DMS79 treated with DMSO at 0.1 percent for 48 hours (cell line): ENCODE measurements around the gene ATP10A.
"Not testable (repeated sequence)": the region's sequence is repeated elsewhere in the genome, so short reads cannot be mapped to it uniquely, and the experiment has no call there.

ENCODE experiments used
- DNase-seq: peaks from one replicate; lab custom pipeline; 2025; lab: John Stamatoyannopoulos, UW

ATP10A gene

DNA sequence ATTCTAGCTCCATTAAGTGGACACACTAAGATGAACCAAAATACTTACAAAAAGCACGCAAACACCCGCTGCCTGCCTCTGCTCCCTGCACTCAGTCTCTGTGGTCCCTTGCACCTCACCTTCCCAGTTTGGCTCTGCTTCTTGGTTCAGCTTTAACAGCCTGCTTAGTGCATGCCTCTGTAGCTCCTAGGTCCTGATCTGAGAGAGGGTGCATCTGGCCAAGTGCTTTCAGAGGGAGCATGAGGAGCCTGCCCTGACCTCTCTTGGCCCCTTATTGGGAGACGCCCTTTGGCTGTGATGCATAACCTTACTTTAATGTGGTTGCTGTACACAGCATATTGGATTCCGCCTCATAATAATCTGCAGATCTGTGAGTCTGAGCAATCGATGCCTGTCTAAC is 21.2 kb upstream of the ATP10A start:
- no peak for DNase-seq

DNA sequence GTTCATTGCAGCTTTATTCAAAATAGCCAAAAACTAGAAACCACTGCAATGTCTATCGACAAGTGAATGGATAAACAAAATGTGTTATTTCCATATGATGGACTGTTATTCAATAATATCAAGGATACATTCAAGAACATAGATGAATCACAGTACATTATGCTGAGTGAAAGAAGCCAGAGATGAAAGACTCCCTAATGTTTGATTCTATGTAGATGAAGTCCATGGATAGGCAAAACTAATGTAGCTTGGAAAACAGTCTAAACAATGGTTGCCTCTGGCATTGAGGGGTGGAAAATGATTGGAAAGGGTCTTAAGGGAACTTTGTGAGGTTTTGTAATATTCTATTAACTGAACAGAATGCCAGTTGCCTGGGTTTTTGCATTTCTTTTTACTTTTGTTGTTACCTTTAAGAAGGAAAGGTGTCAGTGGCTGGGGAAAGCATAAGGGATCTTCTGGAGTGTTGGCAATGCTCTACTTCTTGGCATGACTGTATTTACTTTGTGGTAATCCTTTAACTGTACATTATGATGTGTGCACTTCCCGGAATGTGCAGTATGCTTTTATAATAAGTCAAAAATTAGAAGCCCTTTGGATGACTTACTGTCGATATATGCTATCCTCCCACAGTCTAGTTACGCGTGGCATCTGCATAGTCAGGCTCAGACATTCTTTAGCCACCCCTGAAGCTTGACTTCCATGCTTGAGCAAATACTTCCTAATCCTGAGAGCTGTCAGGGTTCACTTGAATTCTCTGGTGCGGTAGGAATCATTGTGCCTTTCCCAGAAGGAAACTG is 20.5 kb upstream of the ATP10A start:
- no peak for DNase-seq

DNA sequence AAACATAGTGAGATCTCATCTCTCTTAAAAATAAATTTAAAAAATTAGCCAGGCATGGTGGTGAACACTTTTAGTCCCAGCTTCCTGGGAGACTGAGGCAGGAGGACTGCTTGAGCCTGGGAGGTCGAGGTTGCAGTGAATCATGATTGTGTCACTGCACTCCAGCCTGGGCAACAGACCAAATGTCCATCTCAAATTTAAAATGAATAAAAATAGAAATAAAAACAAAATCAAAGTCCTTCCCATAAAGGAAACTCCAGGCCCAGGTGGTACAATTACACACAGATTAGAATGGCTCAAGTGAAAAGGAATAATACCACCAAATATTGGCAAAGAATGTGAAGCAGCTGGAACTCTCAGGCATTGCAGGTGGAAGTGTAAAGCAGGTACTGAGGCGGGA is 19.3 kb upstream of the ATP10A start:
- DNase-seq = no peak

DNA sequence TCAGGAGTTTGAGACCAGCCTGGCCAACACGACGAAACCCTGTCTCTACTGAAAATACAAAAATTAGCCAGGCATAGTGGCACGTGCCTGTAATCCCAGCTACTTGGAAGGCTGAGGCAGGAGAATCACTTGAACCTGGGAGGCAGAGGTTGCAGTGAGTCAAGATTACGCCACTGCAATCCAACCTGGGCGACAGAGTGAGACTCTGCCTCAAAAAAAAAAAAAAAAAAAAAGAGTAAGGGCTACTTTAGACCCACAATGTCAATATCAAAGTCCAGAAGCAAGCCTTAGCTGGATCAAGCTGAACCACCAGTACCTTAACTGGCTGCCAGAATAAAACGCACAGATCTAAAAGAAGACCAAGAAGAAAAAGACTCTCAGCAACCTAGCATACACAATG is 17.8 kb upstream of the ATP10A start:
- not testable (repeated sequence) for DNase-seq

DNA sequence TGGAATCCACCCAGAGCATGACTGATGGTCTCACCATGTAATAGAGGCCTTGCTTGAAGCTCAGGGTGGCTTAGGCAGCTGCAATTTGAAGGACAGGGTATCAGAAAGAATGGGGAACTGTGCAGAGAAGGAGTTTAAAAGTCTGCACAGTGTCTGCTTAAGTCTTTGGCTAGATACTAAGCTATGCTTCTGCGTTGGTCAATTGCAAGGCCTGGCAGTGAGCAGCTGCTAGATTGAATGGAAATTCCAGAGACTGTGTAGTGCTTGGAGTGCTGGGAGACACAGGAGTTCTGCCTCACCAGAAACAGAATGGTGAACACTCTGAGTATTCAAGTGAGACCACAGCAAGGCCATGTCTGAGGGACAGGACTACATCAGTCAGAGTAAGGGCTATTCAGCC is 17.3 kb upstream of the ATP10A start:
- no peak for DNase-seq

DNA sequence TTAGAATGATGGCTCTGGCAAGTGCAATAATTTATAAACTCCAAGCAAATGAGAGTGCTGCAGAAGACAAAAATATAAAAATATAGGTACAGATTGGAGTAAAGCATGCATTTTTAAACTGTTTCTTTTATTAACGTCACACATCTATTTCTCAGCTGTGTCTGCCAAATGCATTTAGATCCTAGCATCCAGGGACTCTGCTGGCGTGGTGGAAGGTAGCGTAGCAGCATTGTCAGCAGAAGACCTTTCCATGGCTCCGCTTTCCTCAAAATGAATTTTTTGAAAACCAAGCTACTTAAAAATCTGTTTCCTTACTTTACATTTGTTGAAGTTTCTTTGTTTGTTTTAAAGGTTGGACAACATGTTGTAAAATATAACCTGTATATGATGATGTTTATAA is 16.3 kb upstream of the ATP10A start:
- DNase-seq = no peak

DNA sequence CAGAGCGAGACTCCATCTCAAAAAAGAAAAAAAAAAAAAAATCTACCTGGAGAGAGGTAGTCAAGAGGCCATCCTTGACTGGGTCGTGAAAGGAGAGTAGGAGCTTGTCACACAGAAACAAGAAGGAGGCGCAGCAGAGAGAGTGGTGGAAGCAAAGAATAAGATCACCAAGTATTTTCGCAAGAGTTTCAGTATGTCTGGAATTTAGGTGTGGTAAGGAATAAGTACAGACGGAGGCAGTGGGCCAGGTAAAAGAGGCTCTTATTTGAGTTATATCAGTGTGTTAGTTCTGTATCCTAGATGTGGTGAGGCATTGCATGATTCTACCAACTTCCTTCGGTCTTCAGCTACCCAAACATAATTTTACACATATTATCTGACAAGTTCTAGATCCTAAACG is 14.6 kb upstream of the ATP10A start:
- no peak for DNase-seq

DNA sequence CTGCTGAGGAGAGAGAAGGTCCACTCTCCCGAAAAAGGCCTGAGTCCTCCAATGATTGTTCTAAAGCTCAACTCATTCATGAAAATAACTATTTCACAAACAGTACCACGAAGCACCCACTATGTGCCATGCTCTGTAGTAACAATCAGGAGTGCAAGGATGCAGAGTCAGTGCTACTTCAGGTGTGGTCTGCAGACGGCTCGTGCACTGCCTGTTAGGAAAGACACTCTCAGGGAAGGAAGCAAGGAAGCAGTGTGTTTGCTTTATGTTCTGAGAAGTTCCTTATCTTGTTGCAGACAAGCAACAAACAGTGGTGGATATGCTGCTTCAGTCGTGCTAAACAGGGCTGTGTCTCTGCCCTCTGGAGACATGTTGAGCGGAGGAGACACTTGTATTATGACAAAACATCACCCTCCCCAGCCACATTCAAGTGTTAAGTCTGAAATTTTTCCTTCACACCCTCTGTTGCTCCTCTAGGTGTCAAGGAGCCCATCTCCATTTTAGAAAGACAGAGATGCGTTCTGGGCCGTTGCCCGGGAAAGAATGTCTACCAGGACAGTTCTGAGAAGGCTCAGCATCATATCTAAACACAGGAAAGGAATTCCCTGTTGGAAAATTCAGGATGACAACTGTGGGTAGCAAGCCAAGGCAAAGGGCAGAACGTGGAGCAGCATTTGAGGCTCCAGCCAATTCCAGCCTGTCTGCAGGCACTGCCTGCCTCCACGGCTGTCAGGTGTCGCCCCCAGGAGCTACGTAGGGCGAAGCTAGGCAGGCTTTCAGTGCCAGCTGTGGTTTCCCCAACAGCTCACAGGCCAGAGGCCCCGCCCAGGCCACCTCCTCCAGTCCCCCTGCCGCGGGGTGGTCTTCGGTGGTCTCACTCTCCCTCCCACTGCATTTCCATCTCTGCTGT is 13.4 kb upstream of the ATP10A start:
- DNase-seq = no peak

DNA sequence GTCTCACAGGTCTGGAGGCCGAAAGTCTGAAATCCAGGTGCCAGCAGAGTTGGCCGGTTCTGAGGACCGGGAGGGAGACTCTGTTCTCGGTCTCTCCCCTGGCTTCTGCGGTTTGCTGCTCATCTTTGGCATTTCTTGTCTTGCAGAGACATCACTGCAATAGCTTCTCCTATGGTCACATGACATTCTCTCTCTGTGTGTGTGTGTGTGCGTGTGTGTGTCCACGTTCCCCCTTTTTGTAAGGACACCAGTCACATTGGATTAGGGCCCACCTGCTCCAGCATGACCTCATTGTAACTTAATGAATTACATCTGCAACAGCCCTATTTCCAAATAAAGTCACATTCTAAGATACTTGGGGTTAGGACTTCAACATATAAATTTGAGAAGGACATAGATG is 12.4 kb upstream of the ATP10A start:
- no peak for DNase-seq

DNA sequence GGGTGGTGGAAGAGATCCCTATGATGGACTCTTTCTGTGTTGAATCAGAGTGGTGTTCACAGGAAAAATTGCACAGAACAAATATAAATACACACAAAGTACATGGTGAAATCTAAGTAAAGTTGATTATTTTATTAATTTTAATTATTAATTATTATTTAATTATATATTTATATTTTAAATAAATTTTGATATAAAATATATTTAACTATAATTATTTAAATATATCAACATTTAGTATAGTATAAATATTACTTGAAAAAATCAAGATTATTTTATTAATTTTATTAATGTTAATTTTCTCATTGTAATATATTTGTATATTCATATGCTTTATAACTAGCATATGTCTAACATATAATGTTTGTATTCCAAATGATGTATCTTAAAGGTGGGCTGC is 11.3 kb upstream of the ATP10A start:
- DNase-seq = no peak

DNA sequence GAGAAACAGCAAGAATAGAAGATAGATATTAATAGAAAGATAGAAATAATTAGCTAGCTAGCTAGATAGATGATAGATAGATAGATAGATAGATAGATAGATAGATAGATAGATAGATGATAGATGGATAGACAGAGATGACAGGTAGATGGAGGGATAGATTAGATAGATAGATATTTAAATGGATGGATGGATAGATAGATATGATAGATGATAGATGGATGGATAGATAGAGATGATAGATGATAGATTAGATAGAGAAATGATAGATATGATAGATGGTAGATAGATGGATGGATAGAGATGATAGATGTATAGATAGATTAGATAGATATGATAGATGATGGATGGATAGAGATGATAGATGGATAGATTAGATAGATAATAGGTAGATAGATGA is 8.3 kb upstream of the ATP10A start:
- no peak for DNase-seq

DNA sequence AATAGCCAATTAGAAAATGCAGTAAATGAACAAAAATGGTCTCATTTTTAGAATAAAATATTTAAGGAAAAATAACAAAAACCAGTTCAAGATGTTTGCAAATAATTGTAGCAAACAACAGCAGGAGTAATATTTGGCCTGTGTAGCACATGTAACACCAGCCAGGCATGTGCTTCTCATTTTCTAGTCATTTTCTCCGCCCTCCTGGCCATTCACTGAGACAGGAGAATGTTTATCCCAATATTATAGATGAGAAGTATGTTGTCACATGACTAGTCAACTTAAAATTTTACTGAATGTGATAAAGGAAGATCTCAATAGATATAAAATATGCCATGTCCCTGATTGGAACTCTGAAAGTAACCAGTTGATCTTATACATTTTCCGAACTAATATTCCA is 7.8 kb upstream of the ATP10A start:
- DNase-seq = no peak

DNA sequence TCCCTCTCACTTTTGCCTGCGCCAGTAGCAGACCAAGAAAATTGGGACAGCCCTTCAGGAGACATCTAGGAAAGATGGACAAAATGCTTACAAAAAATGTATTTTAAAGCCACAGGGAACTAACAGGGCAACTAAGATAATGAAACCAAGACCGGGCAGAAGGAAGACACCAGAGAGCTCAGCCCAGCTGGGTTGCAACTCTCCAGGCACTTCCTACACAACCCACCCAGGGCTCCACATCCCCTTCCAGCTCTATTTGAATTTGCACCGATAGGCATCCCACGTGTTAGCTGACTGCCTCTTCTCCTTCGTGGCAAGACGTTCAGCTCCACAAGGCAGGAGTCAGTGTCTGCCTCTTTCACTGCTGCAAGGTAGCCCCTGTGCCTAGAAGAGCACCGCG is 6.6 kb upstream of the ATP10A start:
- no peak for DNase-seq

DNA sequence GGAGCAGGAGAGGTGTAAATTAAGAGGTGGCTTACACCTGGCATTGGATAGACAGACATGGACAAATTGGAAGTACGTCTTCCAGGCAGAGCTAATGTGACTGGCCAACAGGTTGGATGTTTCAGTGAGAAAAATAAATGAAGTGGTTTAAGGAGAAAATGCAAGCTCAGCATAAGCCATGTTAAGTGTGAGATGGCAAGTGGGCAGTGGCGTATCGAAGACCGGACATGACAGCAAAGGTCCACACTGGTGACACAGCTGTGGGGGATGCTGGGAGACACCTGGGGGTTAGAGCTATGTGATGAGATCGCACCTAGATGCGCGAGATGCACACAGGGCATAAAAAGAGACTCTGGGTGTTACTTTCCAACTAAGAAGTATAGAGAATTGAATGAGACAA is 3.7 kb upstream of the ATP10A start:
- no peak for DNase-seq

DNA sequence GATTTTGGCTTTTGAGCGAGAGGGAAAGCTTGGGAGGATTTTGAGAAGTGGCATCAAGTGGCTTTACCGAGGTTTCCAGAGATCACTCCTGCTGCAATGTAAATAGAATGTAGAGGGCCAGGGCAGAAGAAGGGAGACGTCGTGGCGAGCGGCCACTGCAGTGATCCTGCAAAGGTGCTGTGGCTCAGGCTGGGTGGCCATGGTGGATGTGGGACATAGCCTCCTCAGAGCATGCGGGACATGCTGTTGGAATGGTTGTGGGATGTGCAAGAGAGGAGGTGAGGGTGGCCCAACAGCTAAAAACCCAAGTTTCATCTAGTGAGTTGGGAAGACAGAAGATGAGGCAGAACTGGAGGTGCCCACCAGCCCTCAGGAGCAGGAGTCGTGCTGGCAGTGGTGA is 3.1 kb upstream of the ATP10A start:
- no peak for DNase-seq

DNA sequence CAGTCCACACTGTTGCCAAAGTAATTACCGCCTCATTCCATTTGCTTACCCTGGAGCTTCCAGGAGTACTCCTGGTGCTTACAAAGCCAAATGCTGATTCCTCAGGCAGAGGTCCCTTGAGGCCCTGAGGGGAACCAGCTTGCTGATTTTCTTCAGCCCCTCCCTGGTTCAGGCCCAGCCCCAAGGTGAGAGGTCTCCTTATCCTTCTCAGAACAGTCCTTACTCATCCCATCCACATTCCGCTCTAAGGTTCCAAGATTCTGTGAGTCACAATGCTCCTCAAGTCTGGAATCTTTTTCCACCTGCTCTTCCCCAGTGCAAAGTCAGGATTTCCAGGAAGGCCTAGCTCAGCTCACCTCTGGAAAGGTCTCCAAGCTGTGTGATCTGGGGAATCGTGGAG is 1.8 kb upstream of the ATP10A start:
- no peak for DNase-seq

DNA sequence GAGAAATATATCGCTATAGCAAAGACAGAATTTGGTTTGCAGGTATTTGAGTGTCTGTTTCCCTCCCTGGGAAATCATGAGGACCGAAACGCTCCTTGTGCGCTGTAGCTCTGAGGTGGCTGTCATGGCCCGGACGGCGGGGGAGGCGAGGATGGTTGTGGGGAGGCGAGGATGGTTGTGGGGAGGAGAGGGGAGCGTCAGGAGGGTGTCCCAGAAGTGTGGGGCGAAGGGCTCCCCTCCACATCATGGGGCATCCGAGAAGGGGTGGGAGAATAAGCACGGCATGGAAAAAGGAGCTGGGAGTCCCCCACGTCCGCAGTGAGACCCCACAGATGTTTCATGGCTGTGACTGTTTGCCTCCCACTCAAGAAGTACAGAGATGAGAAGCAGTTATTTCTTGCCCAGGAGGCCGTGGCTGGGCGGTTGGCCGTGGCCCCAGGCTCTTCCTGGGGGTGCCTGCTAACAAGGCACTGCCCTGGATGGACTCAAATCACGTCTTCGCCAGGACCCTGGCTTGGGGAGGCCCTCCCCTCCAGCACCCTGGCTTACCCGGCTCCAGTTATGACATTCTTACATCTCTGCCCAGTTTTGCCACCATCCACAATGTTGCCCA is 947 bp upstream of the ATP10A start:
- no peak for DNase-seq

DNA sequence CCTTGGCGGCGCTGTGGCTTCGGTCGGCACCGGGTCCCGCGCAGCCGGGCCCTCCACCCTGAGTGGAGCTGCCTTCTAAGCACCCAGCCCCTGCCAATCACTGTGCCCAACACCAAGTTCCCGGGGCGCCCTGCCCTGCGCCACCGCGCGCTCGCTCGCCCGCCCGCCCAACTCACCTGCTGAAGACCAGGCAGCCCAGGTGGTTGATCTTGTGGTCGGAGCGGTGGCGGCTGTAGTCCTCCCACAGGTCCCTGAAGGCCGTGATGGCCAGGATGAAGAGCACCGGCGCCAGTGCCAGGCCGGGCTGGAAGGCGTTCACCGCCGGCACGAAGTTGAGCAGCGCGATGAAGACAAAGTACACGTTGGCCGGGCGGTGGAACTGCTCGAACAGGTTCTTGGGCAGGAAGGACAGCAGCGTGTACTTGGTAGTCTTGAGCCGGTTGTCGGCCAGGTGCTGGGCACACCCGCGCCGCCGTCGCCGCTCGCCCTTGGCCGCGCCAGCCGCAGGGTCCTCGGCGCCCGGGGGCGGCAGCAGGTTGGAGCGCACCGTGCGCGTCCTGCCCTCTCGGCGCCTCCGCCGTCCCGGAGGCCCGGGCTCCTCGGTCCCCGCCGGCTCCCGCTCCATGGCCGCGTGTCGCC is 536 bp downstream of the ATP10A start:
- DNase-seq = no peak

DNA sequence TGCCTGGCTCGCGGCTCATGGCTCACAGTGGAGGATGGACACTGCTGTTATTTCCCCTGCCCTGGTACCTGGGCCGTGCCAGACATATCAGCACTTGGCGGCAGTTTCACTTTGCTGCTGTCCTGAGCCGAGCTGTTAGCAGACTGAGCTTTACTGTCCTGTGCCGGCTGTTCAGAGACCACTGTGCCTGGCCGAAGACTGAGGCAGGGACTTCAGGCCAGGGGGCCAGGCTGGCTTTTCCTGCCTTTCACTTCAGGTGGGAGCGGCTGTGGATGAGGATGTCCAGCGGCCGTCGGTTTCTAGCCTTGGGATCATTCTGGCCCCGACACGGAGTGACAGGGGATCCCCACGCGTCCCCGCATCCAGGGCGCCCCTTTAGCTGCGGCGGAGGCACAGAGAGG is 1.1 kb downstream of the ATP10A start:
- no peak for DNase-seq

DNA sequence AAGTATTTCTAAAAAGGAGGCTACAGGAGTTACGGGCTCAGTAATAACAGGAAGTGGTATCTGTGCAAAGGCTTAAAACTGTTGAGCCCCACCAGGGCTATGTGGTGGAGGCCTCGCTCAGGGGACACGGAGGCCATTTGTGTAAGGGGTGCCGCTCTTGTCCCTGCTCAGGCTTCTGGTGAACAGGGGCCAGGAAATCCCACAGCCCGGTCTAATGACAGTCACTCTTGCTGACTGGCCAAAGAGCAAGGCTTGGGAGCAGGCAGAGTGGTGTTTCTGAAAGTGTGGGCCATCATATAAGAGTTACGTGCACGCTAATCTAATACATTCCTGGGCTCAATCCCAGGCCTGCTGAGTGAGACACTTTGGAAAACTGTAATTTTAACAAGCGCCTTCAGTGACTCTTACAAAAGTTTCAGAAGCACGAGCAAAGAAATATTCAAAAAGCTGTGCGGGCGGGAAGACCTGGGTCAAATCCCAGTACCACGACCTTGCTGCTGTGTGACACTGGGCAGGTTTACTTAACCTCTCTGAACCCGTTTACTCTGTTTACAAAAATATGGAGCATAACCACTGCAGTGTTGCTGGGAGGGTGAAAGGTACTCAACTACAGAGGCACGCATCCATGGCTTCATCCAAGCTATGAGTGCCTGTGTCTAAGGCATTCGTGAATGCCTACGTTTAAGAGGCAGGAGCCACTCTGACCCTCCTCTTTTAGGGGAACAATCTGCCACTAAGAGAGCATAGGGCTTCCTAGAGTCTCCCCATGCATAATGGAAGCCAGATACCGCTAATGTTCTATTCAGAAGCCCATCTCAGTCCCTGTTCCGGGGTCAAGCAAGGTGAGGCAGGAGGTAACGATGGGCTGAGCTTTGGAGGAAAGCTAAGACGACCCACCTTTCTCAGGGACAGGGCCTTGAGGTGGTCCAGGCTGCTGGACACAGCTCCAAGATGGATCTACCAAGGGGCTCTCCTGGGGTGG is 2.0 kb downstream of the ATP10A start:
- DNase-seq = no peak
